ENCODE measurements around the gene TTBK2.

TTBK2 gene

DNA sequence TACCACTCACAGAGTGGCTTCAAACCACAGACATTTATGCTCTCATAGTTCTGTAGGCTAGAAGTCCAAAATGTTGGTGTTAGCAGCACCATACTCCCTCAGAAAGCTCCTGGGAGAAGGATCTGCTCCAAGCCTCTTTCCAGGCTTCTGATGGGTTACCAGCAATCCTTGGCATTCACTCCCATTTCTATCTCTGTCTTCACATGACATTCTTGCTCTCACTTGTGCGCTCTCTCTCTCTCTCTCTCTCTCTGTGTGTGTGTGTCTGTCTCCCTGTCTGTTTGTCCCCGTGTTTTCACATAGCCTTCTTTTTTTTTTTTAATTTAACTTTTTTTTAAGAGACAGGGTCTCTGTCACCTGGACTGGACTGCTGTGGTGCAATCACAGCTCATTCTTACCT is 209.9 kb downstream of the TTBK2 start:
- DNase-seq (ENCODE audit: low read depth in 1 of 2, low spot score in 1 of 2): no peak
- TF ChIP-seq GABPA (IDR thresholded peaks at IDR 0.05; ENCODE audit: low read depth) (no peak), CTCF (IDR thresholded peaks at IDR 0.05; ENCODE audit: insufficient read depth, low read length) (no peak), SPI1 (IDR thresholded peaks at IDR 0.05; ENCODE audit: borderline replicate concordance, low read depth) (no peak), POLR2AphosphoS5 (IDR thresholded peaks at IDR 0.05; ENCODE audit: low read depth) (no peak)
- TF ChIP-seq, protein P1, sequence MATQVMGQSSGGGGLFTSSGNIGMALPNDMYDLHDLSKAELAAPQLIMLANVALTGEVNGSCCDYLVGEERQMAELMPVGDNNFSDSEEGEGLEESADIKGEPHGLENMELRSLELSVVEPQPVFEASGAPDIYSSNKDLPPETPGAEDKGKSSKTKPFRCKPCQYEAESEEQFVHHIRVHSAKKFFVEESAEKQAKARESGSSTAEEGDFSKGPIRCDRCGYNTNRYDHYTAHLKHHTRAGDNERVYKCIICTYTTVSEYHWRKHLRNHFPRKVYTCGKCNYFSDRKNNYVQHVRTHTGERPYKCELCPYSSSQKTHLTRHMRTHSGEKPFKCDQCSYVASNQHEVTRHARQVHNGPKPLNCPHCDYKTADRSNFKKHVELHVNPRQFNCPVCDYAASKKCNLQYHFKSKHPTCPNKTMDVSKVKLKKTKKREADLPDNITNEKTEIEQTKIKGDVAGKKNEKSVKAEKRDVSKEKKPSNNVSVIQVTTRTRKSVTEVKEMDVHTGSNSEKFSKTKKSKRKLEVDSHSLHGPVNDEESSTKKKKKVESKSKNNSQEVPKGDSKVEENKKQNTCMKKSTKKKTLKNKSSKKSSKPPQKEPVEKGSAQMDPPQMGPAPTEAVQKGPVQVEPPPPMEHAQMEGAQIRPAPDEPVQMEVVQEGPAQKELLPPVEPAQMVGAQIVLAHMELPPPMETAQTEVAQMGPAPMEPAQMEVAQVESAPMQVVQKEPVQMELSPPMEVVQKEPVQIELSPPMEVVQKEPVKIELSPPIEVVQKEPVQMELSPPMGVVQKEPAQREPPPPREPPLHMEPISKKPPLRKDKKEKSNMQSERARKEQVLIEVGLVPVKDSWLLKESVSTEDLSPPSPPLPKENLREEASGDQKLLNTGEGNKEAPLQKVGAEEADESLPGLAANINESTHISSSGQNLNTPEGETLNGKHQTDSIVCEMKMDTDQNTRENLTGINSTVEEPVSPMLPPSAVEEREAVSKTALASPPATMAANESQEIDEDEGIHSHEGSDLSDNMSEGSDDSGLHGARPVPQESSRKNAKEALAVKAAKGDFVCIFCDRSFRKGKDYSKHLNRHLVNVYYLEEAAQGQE (IDR thresholded peaks at IDR 0.05; ENCODE audit: insufficient replicate concordance, low read depth): no peak
- H3K27ac ChIP-seq (replicated peaks): no peak overlapping the region
- H3K27me3 ChIP-seq (ENCODE audit: insufficient read depth, poor library complexity, severe bottlenecking): no peaks in the 10 kb centered on the region
- no peak overlapping the region for H3K4me3 ChIP-seq (replicated peaks; ENCODE audit: insufficient read depth, low read length)

- DNase-seq (ENCODE audit: low read depth in 1 of 2, low spot score in 1 of 2): no peak
- TF ChIP-seq, protein P1 (IDR thresholded peaks at IDR 0.05; ENCODE audit: insufficient replicate concordance, low read depth): no peak
- TF ChIP-seq SPI1 (IDR thresholded peaks at IDR 0.05; ENCODE audit: borderline replicate concordance, low read depth): peak; percentile 19; the same call in 1 of the 2 replicates
- no peak overlapping the region for H3K27ac ChIP-seq (replicated peaks)
These were observed 212.6 kb downstream of the TTBK2 start for GRCh38 chr15:42707873-42708544.

GRCh38 chr15:42707068-42707467 is 213.5 kb downstream of the TTBK2 start:
- DNase-seq (ENCODE audit: low read depth in 1 of 2, low spot score in 1 of 2): no peak
- TF ChIP-seq CTCF (IDR thresholded peaks at IDR 0.05; ENCODE audit: insufficient read depth, low read length): no peak
- TF ChIP-seq, protein P1 (IDR thresholded peaks at IDR 0.05; ENCODE audit: insufficient replicate concordance, low read depth): no peak
- no peak for TF ChIP-seq SPI1 (IDR thresholded peaks at IDR 0.05; ENCODE audit: borderline replicate concordance, low read depth)
- no peak for TF ChIP-seq GABPA (IDR thresholded peaks at IDR 0.05; ENCODE audit: low read depth)
- no peak for TF ChIP-seq POLR2AphosphoS5 (IDR thresholded peaks at IDR 0.05; ENCODE audit: low read depth)
- Histone ChIP-seq H3K4me3 (replicated peaks; ENCODE audit: insufficient read depth, low read length) (no peak overlapping the region), H3K27ac (replicated peaks) (no peak overlapping the region), H3K27me3 (ENCODE audit: insufficient read depth, poor library complexity, severe bottlenecking) (no peaks in the 10 kb centered on the region)

More at GRCh38 chr15:42707873-42708544, 212.6 kb downstream of the TTBK2 start:
- Histone ChIP-seq H3K4me3 (replicated peaks; ENCODE audit: insufficient read depth, low read length) (no peak overlapping the region), H3K27me3 (ENCODE audit: insufficient read depth, poor library complexity, severe bottlenecking) (no peaks in the 10 kb centered on the region)
